GM19452 (cell line): ENCODE results near the gene MASP1.

ENCODE experiments used
- ATAC-seq: cut with Tn5 transposase; IDR thresholded peaks from one replicate; pipeline ENCODE4 v1.9.1; 2021; ENCODE audit not compliant: unreplicated experiment

The MASP1 gene

DNA sequence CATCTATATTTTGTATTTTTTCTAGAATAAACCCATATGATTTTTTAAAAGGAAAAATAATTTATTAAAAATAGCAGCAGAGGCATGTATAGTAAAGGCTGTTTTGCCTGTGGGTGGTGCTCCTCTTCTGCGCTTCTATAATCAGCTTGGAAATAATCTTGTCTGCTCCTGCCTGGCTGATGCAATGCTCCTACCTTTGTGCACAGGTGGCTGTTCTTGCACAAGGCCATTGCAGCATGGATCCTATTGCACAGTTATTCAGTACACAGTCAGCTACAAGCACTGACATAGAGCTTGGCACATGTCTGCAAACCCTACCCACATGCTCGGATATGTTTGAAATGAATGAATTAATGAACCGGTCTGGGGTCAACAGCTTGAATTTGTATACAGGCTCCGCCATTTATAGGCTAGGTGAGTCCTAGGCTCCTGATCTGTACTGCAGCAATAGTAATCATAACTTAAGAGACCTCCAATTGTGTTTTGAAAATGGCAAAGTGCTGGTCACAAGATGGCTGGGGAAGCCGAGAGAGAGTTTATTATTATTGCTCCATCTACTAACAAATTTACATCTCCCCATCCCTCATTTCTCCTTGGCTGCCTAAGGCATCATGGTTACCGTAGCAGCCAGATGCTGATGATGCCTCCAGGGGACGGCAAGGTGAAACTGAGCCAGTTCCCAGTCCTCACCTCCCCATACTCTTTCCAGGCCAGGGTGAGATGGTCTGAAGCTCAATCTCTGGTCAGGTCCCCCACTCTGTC is 94.8 kb downstream of the MASP1 start:
- ATAC-seq, result no peak

DNA sequence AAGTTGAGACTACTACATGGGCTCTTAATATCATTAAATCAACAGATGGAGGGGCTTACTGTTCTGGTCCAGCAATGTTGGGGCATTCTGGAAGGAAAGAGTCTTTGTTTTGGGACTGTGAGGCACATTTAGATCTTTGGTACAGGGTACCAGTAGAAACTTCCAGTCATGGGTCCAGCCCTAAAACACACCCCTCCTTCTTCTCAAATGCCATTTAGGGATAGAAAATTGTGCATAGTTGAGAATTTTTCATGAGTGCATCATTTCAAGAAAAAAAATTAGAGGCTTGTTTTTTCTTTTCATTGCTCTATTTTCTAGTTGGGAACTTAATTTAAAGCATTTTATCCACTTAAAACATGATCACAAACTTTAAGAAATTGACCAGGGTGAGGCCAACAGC is 98.4 kb downstream of the MASP1 start:
- no peak for ATAC-seq

DNA sequence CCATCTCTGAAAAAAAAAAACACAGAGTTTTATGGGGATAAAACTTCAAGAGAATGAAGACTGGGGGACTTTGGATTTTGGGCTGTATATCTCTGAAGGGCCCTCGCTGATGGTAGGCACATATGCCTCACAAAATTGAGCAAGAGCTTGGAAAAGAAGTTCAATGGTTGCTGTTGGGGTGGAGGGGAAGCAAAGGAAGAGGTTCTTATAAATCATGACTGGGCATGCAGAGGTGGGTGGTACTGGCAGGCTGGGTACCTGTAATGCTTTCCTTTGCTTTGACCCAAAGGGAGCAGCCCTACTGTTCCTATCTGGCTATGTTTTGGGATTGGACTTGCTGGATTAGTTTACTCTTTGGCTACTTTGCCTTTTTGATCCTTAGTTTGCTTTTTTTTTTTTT is 100.3 kb downstream of the MASP1 start:
- ATAC-seq, result no peak

DNA sequence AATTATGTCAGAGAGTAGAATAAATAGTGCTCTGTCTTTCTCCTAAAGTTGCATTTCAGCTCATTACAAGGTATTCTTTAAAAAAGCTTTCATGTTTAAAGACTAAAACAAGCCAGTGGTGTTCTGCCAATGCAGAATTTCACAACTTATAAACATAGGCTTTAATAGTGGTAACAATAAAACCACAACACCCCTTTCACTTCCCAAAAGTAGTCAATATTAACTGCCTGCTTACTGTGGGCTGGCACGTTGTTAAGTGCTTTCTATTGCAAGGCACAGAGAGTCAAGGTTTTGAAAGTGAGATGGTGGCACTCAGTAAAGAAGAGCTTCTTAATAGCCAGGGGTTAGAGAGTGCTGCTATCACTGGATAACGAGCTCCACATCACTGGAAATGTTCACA is 102.6 kb downstream of the MASP1 start:
- peak; percentile 43 for ATAC-seq

DNA sequence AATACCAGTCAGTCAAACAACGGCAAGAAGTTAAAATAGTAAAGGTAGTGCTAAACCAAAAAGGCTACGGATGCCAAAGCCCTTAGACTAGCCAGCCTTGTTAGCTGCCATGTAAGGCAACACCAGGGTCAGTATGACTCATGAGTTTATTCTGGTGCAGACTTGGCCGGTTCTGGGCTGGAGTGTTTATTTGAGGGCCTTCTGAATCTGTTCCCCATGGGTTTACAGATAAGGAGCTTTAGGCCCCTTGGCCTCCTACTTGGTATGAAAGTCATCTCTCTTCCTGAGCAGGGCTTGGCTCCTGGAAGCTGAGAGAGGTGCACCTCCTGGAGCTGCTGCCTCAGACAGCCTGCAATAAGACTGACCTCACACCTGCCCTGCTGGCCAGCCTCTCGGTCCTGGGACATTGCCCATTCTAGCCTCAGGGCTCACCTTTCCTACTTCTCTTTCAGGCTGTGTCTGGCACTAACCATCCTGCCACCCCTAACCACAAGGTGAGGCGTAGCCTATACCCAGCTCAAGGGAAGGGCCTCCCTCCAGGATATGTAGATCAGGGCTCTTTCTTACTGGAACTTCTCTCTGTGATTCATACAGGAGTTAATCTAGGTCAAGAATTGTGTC is 104.6 kb downstream of the MASP1 start:
- no peak for ATAC-seq

DNA sequence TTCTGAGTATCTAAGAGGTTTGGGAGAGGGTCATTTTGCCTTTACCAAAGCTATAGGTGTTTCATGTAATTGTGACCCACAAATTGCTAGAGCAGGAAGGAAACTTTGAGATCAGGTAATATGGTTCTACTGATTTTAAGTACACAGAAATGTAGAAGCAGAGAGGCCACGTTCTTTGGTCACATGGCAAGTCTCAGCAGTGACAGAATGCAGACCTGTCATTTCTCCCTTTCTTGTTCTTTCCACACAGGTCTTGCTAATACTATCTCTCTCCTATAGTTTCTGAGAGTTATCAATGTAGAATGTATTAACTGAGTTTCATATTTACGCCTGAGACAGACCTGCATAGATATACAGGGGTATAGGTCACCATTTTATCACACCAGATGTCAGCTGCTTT is 105.2 kb downstream of the MASP1 start:
- no peak for ATAC-seq

DNA sequence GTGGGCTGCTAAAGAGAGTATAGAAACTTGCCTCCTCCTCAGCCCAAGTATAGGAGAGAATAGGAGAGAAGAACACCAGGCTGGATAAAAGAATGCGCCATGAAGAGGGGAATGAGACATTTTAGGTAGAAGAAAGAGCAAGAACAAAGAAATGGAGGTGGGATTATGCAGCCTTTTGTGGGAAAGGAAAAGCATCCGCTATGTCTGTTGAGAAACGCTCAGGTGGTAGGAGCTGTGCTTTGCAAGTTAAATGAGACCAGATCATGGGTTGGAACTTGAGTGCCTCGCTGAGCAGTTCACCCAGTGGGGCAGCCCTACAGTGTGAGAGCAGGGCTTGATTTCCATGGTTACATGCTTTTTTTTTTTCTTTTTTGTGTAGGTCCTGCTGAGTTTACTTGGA is 105.8 kb downstream of the MASP1 start:
- ATAC-seq, result no peak
